MM.1S (cell line): ENCODE data around the gene GULP1.

ENCODE experiments used
- DNase-seq: peaks from one replicate; pipeline ENCODE4 v3.0.0-alpha.2; 2015
- H2AFZ ChIP-seq: fragments of 300-600 bp; sonication (generic); 2 replicates; pipeline ENCODE4 v1.6.0; 2016; ENCODE audit warnings: antibody characterized with exemption, low read length
- H3F3A ChIP-seq: fragments of 300-600 bp; sonication (generic); 2 replicates; pipeline ENCODE4 v1.6.1; 2016; ENCODE audit warnings: mild to moderate bottlenecking, antibody characterized with exemption, low read length, moderate library complexity, mixed read lengths; ENCODE audit not compliant: insufficient read depth
- H3K27ac ChIP-seq: fragments of 300-600 bp; sonication (generic); 2 replicates; pipeline ENCODE4 v1.5.1; 2016; ENCODE audit warnings: mild to moderate bottlenecking, low read length
- H3K27me3 ChIP-seq: fragments of 300-600 bp; sonication (generic); replicated peaks from 2 replicates; pipeline ENCODE4 v1.6.0; 2016; ENCODE audit warnings: low read length; ENCODE audit not compliant: insufficient read depth
- H3K36me3 ChIP-seq: fragments of 300-600 bp; sonication (generic); replicated peaks from 2 replicates; pipeline ENCODE4 v1.6.1; 2016; ENCODE audit warnings: mild to moderate bottlenecking, low read length, mixed read lengths; ENCODE audit not compliant: insufficient read depth
- H3K4me1 ChIP-seq: fragments of 300-600 bp; sonication (generic); 2 replicates; pipeline ENCODE4 v1.6.1; 2016; ENCODE audit warnings: low read length, mixed read lengths
- H3K4me2 ChIP-seq: fragments of 300-600 bp; sonication (generic); 2 replicates; pipeline ENCODE4 v1.6.0; 2016; ENCODE audit warnings: low read depth, low read length
- H3K4me3 ChIP-seq: fragments of 300-600 bp; sonication (generic); 2 replicates; pipeline ENCODE4 v1.5.1; 2016; ENCODE audit warnings: low read length, mixed read lengths
- H3K79me2 ChIP-seq: fragments of 300-600 bp; sonication (generic); 2 replicates; pipeline ENCODE4 v1.6.1; 2016; ENCODE audit warnings: mixed run types, low read length, mixed read lengths
- H3K9ac ChIP-seq: fragments of 300-600 bp; sonication (generic); 2 replicates; pipeline ENCODE4 v1.6.1; 2016; ENCODE audit warnings: low read length, mixed read lengths
- H3K9me2 ChIP-seq: fragments of 300-600 bp; sonication (generic); replicated peaks from 2 replicates; pipeline ENCODE4 v1.6.1; 2016; ENCODE audit warnings: mild to moderate bottlenecking, low read length, mixed read lengths; ENCODE audit not compliant: insufficient read depth
- H3K9me3 ChIP-seq: fragments of 300-600 bp; sonication (generic); replicated peaks from 2 replicates; pipeline ENCODE4 v1.6.1; 2016; ENCODE audit warnings: mild to moderate bottlenecking, low read length, mixed read lengths; ENCODE audit not compliant: insufficient read depth
- H4K20me1 ChIP-seq: fragments of 300-600 bp; sonication (generic); 2 replicates; pipeline ENCODE4 v1.6.1; 2016; ENCODE audit warnings: mild to moderate bottlenecking, low read length, moderate library complexity, mixed read lengths; ENCODE audit not compliant: insufficient read depth
- EZH2 ChIP-seq: fragments of 300-600 bp; sonication (generic); optimal IDR thresholded peaks from 2 replicates; pipeline ENCODE3; 2017; ENCODE audit warnings: low read depth, mild to moderate bottlenecking, antibody characterized with exemption, low read length, mixed read lengths
- EZH2phosphoT487 ChIP-seq: fragments of 300-600 bp; sonication (generic); IDR thresholded peaks from 2 replicates; pipeline ENCODE4 v1.6.1; 2018; ENCODE audit warnings: antibody characterized with exemption, low read length
- TF ChIP-seq, protein P1 (sequence below): fragments of 300-600 bp; sonication (generic); IDR thresholded peaks from 2 replicates; pipeline ENCODE4 v1.5.1; 2016; ENCODE audit warnings: antibody characterized with exemption, low read length, mixed read lengths

The GULP1 gene

DNA sequence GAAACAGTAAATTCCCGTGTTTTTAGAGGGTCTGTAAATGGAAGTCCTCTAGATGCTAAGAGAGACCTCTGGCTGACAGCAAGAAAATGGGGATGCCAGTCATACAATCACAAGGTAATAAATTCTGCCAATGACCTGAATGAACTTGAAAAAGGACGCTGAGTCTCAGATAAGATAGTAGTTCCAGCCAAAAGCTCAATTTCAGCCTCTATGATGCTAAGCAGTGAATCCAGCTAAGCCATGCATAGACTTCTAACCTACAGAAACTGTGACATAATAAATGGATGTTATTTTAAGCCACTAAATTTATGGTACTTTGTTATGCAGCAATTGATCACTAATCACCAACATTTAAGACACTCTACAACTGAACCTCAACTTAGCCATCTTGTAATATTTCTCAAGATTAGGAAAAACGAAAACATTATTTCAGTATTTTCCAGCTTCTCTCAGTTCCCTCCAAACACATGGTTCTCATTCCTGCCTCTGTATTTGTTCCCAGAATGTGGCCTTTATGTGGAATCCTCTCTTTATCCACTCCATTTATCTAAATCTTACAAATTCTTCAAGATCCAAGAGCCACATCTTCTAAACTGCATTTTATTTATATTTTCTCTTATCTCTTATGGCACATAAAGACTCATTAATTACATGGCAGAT, 331.1 kb downstream of the GULP1 start:
- H3K79me2 ChIP-seq, result no peaks in the 10 kb centered on the region
- no peak for TF ChIP-seq EZH2
- TF ChIP-seq, protein P1, sequence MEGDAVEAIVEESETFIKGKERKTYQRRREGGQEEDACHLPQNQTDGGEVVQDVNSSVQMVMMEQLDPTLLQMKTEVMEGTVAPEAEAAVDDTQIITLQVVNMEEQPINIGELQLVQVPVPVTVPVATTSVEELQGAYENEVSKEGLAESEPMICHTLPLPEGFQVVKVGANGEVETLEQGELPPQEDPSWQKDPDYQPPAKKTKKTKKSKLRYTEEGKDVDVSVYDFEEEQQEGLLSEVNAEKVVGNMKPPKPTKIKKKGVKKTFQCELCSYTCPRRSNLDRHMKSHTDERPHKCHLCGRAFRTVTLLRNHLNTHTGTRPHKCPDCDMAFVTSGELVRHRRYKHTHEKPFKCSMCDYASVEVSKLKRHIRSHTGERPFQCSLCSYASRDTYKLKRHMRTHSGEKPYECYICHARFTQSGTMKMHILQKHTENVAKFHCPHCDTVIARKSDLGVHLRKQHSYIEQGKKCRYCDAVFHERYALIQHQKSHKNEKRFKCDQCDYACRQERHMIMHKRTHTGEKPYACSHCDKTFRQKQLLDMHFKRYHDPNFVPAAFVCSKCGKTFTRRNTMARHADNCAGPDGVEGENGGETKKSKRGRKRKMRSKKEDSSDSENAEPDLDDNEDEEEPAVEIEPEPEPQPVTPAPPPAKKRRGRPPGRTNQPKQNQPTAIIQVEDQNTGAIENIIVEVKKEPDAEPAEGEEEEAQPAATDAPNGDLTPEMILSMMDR, result no peak
- no peak for TF ChIP-seq EZH2phosphoT487
- H3K9me3 ChIP-seq, result no peaks in the 10 kb centered on the region

DNA sequence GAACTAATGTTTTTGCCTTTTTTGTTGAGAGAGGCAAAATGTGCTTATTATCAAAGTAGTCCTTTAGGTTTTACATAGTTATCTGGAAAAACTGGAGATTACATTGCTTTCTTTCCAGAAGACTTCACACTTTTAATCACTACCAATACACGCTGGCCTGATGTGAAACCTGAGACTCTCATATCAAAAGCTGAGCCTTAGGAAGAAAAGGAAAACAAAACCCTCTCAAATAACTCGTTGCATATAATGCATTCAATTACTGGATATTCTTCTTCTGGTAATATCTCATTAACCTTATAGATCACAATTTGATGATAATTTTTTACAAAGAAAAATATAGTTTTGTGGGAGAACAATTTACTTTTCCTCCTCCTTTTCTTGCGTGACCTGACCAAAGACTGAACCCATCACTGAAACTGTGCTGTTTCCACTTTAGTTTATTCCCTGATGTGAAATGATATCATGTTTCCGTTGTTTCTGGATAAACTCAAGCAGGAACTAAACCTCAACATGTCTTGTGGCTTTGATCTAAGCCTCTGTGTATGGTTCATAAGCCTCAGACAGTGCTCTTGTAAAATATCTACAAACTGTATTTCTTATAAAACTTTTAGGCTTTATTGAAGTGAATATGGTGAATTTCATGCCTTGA, 332.4 kb downstream of the GULP1 start:
- no peaks in the 10 kb centered on the region for H3K36me3 ChIP-seq
- no peaks in the 10 kb centered on the region for H3K9me3 ChIP-seq
- no peak overlapping the region for H2AFZ ChIP-seq
- no peak overlapping the region for H3K9ac ChIP-seq
- DNase-seq, result no peak
- H4K20me1 ChIP-seq, result no peaks in the 10 kb centered on the region
- H3K79me2 ChIP-seq, result no peaks in the 10 kb centered on the region
- H3K9me2 ChIP-seq, result no peaks in the 10 kb centered on the region
- TF ChIP-seq EZH2phosphoT487 (no peak), EZH2 (no peak)
- TF ChIP-seq, protein P1, result no peak
- H3K27ac ChIP-seq, result no peak overlapping the region
- no peaks in the 10 kb centered on the region for H3F3A ChIP-seq
- no peaks in the 10 kb centered on the region for H3K4me1 ChIP-seq
- H3K4me3 ChIP-seq, result no peak overlapping the region
- H3K4me2 ChIP-seq, result no peak overlapping the region
- no peaks in the 10 kb centered on the region for H3K27me3 ChIP-seq

More for the DNA sequence above, 331.1 kb downstream of the GULP1 start:
- Histone ChIP-seq H3K4me1 (no peaks in the 10 kb centered on the region), H3K4me2 (no peak overlapping the region), H3K36me3 (no peaks in the 10 kb centered on the region), H3F3A (no peaks in the 10 kb centered on the region), H3K27ac (no peak overlapping the region), H3K9ac (no peak overlapping the region), H3K9me2 (no peaks in the 10 kb centered on the region), H2AFZ (no peak overlapping the region), H3K4me3 (no peak overlapping the region), H4K20me1 (no peaks in the 10 kb centered on the region), H3K27me3 (no peaks in the 10 kb centered on the region)
- no peak for DNase-seq

DNA sequence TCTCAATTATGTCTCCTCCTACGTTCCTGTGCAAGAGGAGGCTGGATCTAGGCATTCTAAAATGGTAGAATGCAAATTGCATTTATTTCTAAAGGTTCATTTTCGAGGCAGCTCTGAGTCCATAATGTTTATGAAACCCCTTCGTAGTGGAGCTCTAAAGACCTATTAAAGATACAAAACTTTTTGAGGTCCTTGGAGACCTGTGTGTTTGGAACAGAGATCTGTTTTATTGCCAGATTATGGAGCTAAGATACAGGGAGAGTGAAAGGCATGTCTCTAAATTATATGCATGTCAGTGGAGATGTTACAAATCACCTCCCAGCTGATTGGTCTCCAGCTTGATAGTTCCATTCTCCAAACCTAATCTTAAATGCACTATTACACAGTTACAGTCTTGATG, 335.8 kb downstream of the GULP1 start:
- Histone ChIP-seq H3K9ac (no peak overlapping the region), H3K79me2 (no peaks in the 10 kb centered on the region), H3K27ac (no peak overlapping the region), H3K36me3 (no peaks in the 10 kb centered on the region), H3K4me2 (no peak overlapping the region), H3K9me3 (no peaks in the 10 kb centered on the region), H4K20me1 (no peaks in the 10 kb centered on the region), H3K4me1 (no peaks in the 10 kb centered on the region), H3K4me3 (no peak overlapping the region), H3F3A (no peaks in the 10 kb centered on the region), H2AFZ (no peak overlapping the region), H3K9me2 (no peaks in the 10 kb centered on the region), H3K27me3 (no peaks in the 10 kb centered on the region)
- DNase-seq, result no peak
- TF ChIP-seq EZH2phosphoT487, result no peak
- no peak for TF ChIP-seq EZH2
- TF ChIP-seq, protein P1, result no peak
